OCI-LY1 (cell line): ENCODE data around the gene ATP8B1.

Source experiments
- H2AFZ ChIP-seq: fragments of 200-600 bp; sonication (generic), shearing (Covaris generic); 2 replicates; pipeline ENCODE4 v1.6.0; 2014; ENCODE audit warnings: antibody characterized with exemption, mild to moderate bottlenecking, low read length
- H3F3A ChIP-seq: fragments of 200-600 bp; sonication (generic), shearing (Covaris generic); 2 replicates; pipeline ENCODE4 v1.6.0; 2014; ENCODE audit warnings: mild to moderate bottlenecking, antibody characterized with exemption, low read length, moderate library complexity; ENCODE audit not compliant: insufficient read depth
- H3K27ac ChIP-seq: fragments of 200-600 bp; sonication (generic); 2 replicates; pipeline ENCODE4 v1.5.1; 2014; ENCODE audit warnings: low read length, mixed run types, mild to moderate bottlenecking, low read depth; ENCODE audit not compliant: poor library complexity, severe bottlenecking
- H3K27me3 ChIP-seq: fragments of 200-600 bp; sonication (generic); 2 replicates; pipeline ENCODE4 v1.6.0; 2014; ENCODE audit warnings: antibody characterized with exemption, mild to moderate bottlenecking, low read length, moderate library complexity; ENCODE audit not compliant: insufficient read depth
- H3K36me3 ChIP-seq: fragments of 200-600 bp; sonication (generic); 2 replicates; pipeline ENCODE4 v1.6.1; 2014; ENCODE audit warnings: mild to moderate bottlenecking, antibody characterized with exemption, low read length, moderate library complexity, mixed read lengths; ENCODE audit not compliant: insufficient read depth
- H3K4me1 ChIP-seq: fragments of 200-600 bp; sonication (generic); 2 replicates; pipeline ENCODE4 v1.5.1; 2014; ENCODE audit warnings: mild to moderate bottlenecking, low read length, moderate library complexity; ENCODE audit not compliant: insufficient read depth, severe bottlenecking
- H3K4me2 ChIP-seq: fragments of 200-600 bp; sonication (generic), shearing (Covaris generic); 2 replicates; pipeline ENCODE4 v1.6.1; 2014; ENCODE audit warnings: low read length
- H3K4me3 ChIP-seq: fragments of 200-600 bp; sonication (generic); 2 replicates; pipeline ENCODE4 v1.5.1; 2014; ENCODE audit warnings: low read length, low read depth, mild to moderate bottlenecking, mixed read lengths; ENCODE audit not compliant: poor library complexity, severe bottlenecking
- H3K79me2 ChIP-seq: fragments of 200-600 bp; shearing (Covaris generic); 2 replicates; pipeline ENCODE4 v1.6.1; 2016; ENCODE audit warnings: mixed run types, low read length, mixed read lengths; ENCODE audit not compliant: insufficient read depth
- H3K9ac ChIP-seq: fragments of 200-600 bp; sonication (generic), shearing (Covaris generic); 2 replicates; pipeline ENCODE4 v1.6.1; 2014; ENCODE audit warnings: mild to moderate bottlenecking, low read length, mixed read lengths
- H3K9me2 ChIP-seq: fragments of 200-600 bp; sonication (generic), shearing (Covaris generic); 2 replicates; pipeline ENCODE4 v1.6.1; 2014; ENCODE audit warnings: low read depth, mild to moderate bottlenecking, low read length, mixed read lengths
- H3K9me3 ChIP-seq: fragments of 200-600 bp; shearing (Covaris generic); 2 replicates; pipeline ENCODE4 v1.6.1; 2014; ENCODE audit warnings: low read length, mixed read lengths
- H4K20me1 ChIP-seq: fragments of 200-600 bp; sonication (generic), shearing (Covaris generic); 2 replicates; pipeline ENCODE4 v1.6.0; 2016; ENCODE audit warnings: mild to moderate bottlenecking, low read length; ENCODE audit not compliant: insufficient read depth
- EZH2 ChIP-seq: fragments of 200-600 bp; sonication (generic), shearing (Covaris generic); IDR thresholded peaks from 2 replicates; pipeline ENCODE4 v1.8.0; 2017; ENCODE audit warnings: borderline replicate concordance, mixed run types, mild to moderate bottlenecking, antibody characterized with exemption, low read length, moderate library complexity, mixed read lengths
- TF ChIP-seq, protein P1 (sequence below): fragments of 200-600 bp; sonication (generic), shearing (Covaris generic); IDR thresholded peaks from 2 replicates; pipeline ENCODE4 v1.5.1; 2017; ENCODE audit warnings: mild to moderate bottlenecking, antibody characterized with exemption, low read length, moderate library complexity, mixed read lengths

ATP8B1 gene

DNA sequence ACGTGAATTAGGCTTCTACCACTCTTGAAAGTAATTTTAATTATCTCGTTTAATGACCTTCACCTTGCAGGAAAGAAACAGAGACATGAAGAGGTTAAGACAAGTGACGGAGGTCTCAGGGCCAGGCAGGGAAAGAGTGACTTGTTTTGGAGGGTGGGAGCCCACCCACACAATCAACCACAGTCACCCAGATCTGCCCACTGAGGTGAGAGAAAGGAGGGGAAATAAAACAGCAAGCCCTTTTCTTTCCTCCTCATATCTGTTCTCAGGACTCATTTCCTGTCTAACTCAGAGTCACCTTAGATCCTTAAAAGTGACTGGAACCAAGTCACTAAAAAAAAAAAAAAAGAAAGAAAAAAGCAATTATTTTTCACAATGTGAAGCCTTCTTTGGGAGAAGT lies 26.8 kb downstream of the ATP8B1 start:
- H3K27ac ChIP-seq = no peak overlapping the region
- H4K20me1 ChIP-seq = no peaks in the 10 kb centered on the region
- H3K4me1 ChIP-seq = no peaks in the 10 kb centered on the region
- no peaks in the 10 kb centered on the region for H3K9me3 ChIP-seq
- H3K4me2 ChIP-seq = no peak overlapping the region
- H3K36me3 ChIP-seq = no peaks in the 10 kb centered on the region
- no peaks in the 10 kb centered on the region for H3K27me3 ChIP-seq
- TF ChIP-seq, protein P1, sequence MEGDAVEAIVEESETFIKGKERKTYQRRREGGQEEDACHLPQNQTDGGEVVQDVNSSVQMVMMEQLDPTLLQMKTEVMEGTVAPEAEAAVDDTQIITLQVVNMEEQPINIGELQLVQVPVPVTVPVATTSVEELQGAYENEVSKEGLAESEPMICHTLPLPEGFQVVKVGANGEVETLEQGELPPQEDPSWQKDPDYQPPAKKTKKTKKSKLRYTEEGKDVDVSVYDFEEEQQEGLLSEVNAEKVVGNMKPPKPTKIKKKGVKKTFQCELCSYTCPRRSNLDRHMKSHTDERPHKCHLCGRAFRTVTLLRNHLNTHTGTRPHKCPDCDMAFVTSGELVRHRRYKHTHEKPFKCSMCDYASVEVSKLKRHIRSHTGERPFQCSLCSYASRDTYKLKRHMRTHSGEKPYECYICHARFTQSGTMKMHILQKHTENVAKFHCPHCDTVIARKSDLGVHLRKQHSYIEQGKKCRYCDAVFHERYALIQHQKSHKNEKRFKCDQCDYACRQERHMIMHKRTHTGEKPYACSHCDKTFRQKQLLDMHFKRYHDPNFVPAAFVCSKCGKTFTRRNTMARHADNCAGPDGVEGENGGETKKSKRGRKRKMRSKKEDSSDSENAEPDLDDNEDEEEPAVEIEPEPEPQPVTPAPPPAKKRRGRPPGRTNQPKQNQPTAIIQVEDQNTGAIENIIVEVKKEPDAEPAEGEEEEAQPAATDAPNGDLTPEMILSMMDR = no peak
- TF ChIP-seq EZH2 = no peak
- no peak overlapping the region for H2AFZ ChIP-seq
- no peaks in the 10 kb centered on the region for H3K9me2 ChIP-seq
- H3K79me2 ChIP-seq = no peaks in the 10 kb centered on the region
- no peak overlapping the region for H3K4me3 ChIP-seq
- H3F3A ChIP-seq = no peaks in the 10 kb centered on the region
- H3K9ac ChIP-seq = no peak overlapping the region

- Histone ChIP-seq H3K79me2 (no peaks in the 10 kb centered on the region), H3F3A (no peaks in the 10 kb centered on the region), H3K27me3 (no peaks in the 10 kb centered on the region), H3K9me3 (no peaks in the 10 kb centered on the region), H3K9me2 (no peaks in the 10 kb centered on the region), H3K27ac (no peak overlapping the region), H3K9ac (no peak overlapping the region), H2AFZ (no peak overlapping the region), H3K4me2 (no peak overlapping the region), H3K4me1 (no peaks in the 10 kb centered on the region), H4K20me1 (no peaks in the 10 kb centered on the region), H3K4me3 (no peak overlapping the region), H3K36me3 (no peaks in the 10 kb centered on the region)
- TF ChIP-seq, protein P1 = no peak
- no peak for TF ChIP-seq EZH2
Measured at GRCh38 chr18:57775937-57776336, 27.2 kb downstream of the ATP8B1 start.

GRCh38 chr18:57772387-57772799 lies 30.7 kb downstream of the ATP8B1 start:
- Histone ChIP-seq H3K9me3 (no peaks in the 10 kb centered on the region), H3K9ac (no peak overlapping the region), H3K36me3 (no peaks in the 10 kb centered on the region), H2AFZ (no peak overlapping the region), H3K27ac (no peak overlapping the region), H3K4me1 (no peaks in the 10 kb centered on the region), H3K79me2 (no peaks in the 10 kb centered on the region), H4K20me1 (no peaks in the 10 kb centered on the region), H3K4me2 (no peak overlapping the region), H3K4me3 (no peak overlapping the region), H3K27me3 (no peaks in the 10 kb centered on the region), H3F3A (no peaks in the 10 kb centered on the region), H3K9me2 (no peaks in the 10 kb centered on the region)
- no peak for TF ChIP-seq EZH2
- TF ChIP-seq, protein P1 = no peak
